ENCODE measurements around the gene LBP.
A peak's percentile ranks its signal among the peaks of the same experiment; 100 is the strongest.

The LBP gene

GRCh38 chr20:38304845-38305447, 41.3 kb upstream of the LBP start:
- no peak overlapping the region for H3K9ac ChIP-seq (ENCODE audit: low read depth, low read length, poor library complexity)
- H2BK5ac ChIP-seq (ENCODE audit: low read length) = no peak overlapping the region
- H2BK120ac ChIP-seq (ENCODE audit: low read depth, low read length) = no peak overlapping the region
- H3K9me3 ChIP-seq (replicated peaks in 1 of 2; ENCODE audit: control insufficient read depth in 2 of 2, insufficient read depth in 1 of 2, low read depth in 1 of 2, low read length in 2 of 2) = no peaks in the 10 kb centered on the region
- no peak overlapping the region for H3K23ac ChIP-seq (ENCODE audit: low read depth, low read length, poor library complexity)
- WGBS, 2 donors (ENCODE audit: extremely low coverage in 2 of 2, insufficient read length in 2 of 2, insufficient replicate concordance in 1 of 2) = no CpG with 5 or more reads among the region's 8 CpGs
- H3K27ac ChIP-seq (replicated peaks; ENCODE audit: low read length) = no peak overlapping the region
- no peak overlapping the region for H4K91ac ChIP-seq (ENCODE audit: low read depth, low read length, poor library complexity)
- H2AK5ac ChIP-seq (ENCODE audit: low read depth, low read length) = no peak overlapping the region
- H3K4me2 ChIP-seq (ENCODE audit: insufficient read depth, low read length, poor library complexity, severe bottlenecking) = no peak overlapping the region
- H3K14ac ChIP-seq (ENCODE audit: low read length) = no peak overlapping the region
- H3K18ac ChIP-seq (ENCODE audit: low read length) = no peak overlapping the region
- no peaks in the 10 kb centered on the region for H3K36me3 ChIP-seq (replicated peaks in 1 of 2; ENCODE audit: control insufficient read depth in 2 of 2, insufficient read depth in 2 of 2, low read length in 2 of 2)
- H3K4me3 ChIP-seq (ENCODE audit: low read length in 2 of 2) = no peak overlapping the region
- no peak overlapping the region for H4K8ac ChIP-seq (ENCODE audit: low read depth, low read length)
- H3K4ac ChIP-seq (ENCODE audit: low read length) = no peak overlapping the region
- H2AFZ ChIP-seq (ENCODE audit: low read length) = no peak overlapping the region
- H2BK15ac ChIP-seq (ENCODE audit: low read length) = no peak overlapping the region
- no peaks in the 10 kb centered on the region for H3K79me1 ChIP-seq (ENCODE audit: low read depth, low read length)
- H2BK12ac ChIP-seq (ENCODE audit: low read length) = no peak overlapping the region
- no peak for DNase-seq (ENCODE audit: low spot score)
- H3K4me1 ChIP-seq (ENCODE audit: control insufficient read depth in 2 of 2, insufficient read depth in 1 of 2, low read depth in 1 of 2, low read length in 2 of 2) = peaks cover 2% of the 10 kb centered on the region in 2 donors
- H3K27me3 ChIP-seq (ENCODE audit: control insufficient read depth in 3 of 3, insufficient read depth in 3 of 3, low read depth in 1 of 3, low read length in 3 of 3) = peaks cover 0 to 24% (median 0%) of the 10 kb centered on the region in 3 experiments

GRCh38 chr20:38305541-38305940, 40.7 kb upstream of the LBP start:
- Histone ChIP-seq H3K9ac (ENCODE audit: low read depth, low read length, poor library complexity) (no peak overlapping the region), H3K4me3 (ENCODE audit: low read length in 2 of 2) (no peak overlapping the region), H3K14ac (ENCODE audit: low read length) (no peak overlapping the region), H3K4me2 (ENCODE audit: insufficient read depth, low read length, poor library complexity, severe bottlenecking) (no peak overlapping the region), H3K23ac (ENCODE audit: low read depth, low read length, poor library complexity) (no peak overlapping the region), H2BK15ac (ENCODE audit: low read length) (no peak overlapping the region), H2BK5ac (ENCODE audit: low read length) (no peak overlapping the region), H3K27me3 (ENCODE audit: control insufficient read depth in 3 of 3, insufficient read depth in 3 of 3, low read depth in 1 of 3, low read length in 3 of 3) (peaks cover 0 to 22% (median 0%) of the 10 kb centered on the region in 3 experiments), H3K79me1 (ENCODE audit: low read depth, low read length) (no peaks in the 10 kb centered on the region), H3K27ac (replicated peaks; ENCODE audit: low read length) (no peak overlapping the region), H3K18ac (ENCODE audit: low read length) (no peak overlapping the region), H2BK12ac (ENCODE audit: low read length) (no peak overlapping the region), H2BK120ac (ENCODE audit: low read depth, low read length) (no peak overlapping the region), H2AK5ac (ENCODE audit: low read depth, low read length) (no peak overlapping the region), H4K91ac (ENCODE audit: low read depth, low read length, poor library complexity) (no peak overlapping the region), H2AFZ (ENCODE audit: low read length) (no peak overlapping the region), H3K4ac (ENCODE audit: low read length) (no peak overlapping the region), H3K36me3 (replicated peaks in 1 of 2; ENCODE audit: control insufficient read depth in 2 of 2, insufficient read depth in 2 of 2, low read length in 2 of 2) (no peaks in the 10 kb centered on the region), H3K9me3 (replicated peaks in 1 of 2; ENCODE audit: control insufficient read depth in 2 of 2, insufficient read depth in 1 of 2, low read depth in 1 of 2, low read length in 2 of 2) (no peaks in the 10 kb centered on the region), H4K8ac (ENCODE audit: low read depth, low read length) (no peak overlapping the region), H3K4me1 (ENCODE audit: control insufficient read depth in 2 of 2, insufficient read depth in 1 of 2, low read depth in 1 of 2, low read length in 2 of 2) (peaks cover 2% of the 10 kb centered on the region in 2 donors)
- no CpG with 5 or more reads among the region's 4 CpGs for WGBS, 2 donors (ENCODE audit: extremely low coverage in 2 of 2, insufficient read length in 2 of 2, insufficient replicate concordance in 1 of 2)
- DNase-seq (ENCODE audit: low spot score) = no peak

DNA sequence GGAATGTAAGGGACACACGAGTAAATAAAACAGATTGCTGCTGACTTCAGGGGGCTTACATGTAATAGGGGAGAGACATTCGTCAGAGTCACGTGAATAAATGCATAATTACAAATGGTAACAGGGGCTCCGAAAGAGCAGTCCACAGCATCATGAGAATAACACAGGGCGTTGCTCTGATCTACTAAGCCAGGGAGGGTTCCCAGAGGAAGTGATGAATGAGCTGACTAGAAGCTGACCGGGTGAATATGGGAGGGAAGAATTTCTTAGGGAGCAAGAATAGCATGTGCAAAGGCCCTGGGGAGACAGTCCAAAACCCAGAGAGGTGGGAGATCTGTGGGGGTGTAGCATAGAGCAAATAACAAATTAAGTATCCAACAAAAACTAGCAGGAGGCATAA, 39.9 kb upstream of the LBP start:
- Histone ChIP-seq H3K27ac (replicated peaks; ENCODE audit: low read length) (no peak overlapping the region), H2AFZ (ENCODE audit: low read length) (no peak overlapping the region), H2BK120ac (ENCODE audit: low read depth, low read length) (no peak overlapping the region), H3K14ac (ENCODE audit: low read length) (no peak overlapping the region), H3K36me3 (replicated peaks in 1 of 2; ENCODE audit: control insufficient read depth in 2 of 2, insufficient read depth in 2 of 2, low read length in 2 of 2) (no peaks in the 10 kb centered on the region), H3K4me3 (ENCODE audit: low read length in 2 of 2) (peak overlapping the region in 1 of 2 donors; percentile 38), H3K79me1 (ENCODE audit: low read depth, low read length) (no peaks in the 10 kb centered on the region), H2BK12ac (ENCODE audit: low read length) (no peak overlapping the region), H4K8ac (ENCODE audit: low read depth, low read length) (no peak overlapping the region), H3K18ac (ENCODE audit: low read length) (no peak overlapping the region), H3K9ac (ENCODE audit: low read depth, low read length, poor library complexity) (no peak overlapping the region), H4K91ac (ENCODE audit: low read depth, low read length, poor library complexity) (no peak overlapping the region), H3K9me3 (replicated peaks in 1 of 2; ENCODE audit: control insufficient read depth in 2 of 2, insufficient read depth in 1 of 2, low read depth in 1 of 2, low read length in 2 of 2) (no peaks in the 10 kb centered on the region), H3K27me3 (ENCODE audit: control insufficient read depth in 3 of 3, insufficient read depth in 3 of 3, low read depth in 1 of 3, low read length in 3 of 3) (peaks cover 0 to 21% (median 0%) of the 10 kb centered on the region in 3 experiments), H2BK5ac (ENCODE audit: low read length) (no peak overlapping the region), H3K4ac (ENCODE audit: low read length) (no peak overlapping the region), H3K4me2 (ENCODE audit: insufficient read depth, low read length, poor library complexity, severe bottlenecking) (no peak overlapping the region), H3K23ac (ENCODE audit: low read depth, low read length, poor library complexity) (no peak overlapping the region), H3K4me1 (ENCODE audit: control insufficient read depth in 2 of 2, insufficient read depth in 1 of 2, low read depth in 1 of 2, low read length in 2 of 2) (peaks cover 2% of the 10 kb centered on the region in 2 donors), H2AK5ac (ENCODE audit: low read depth, low read length) (no peak overlapping the region), H2BK15ac (ENCODE audit: low read length) (no peak overlapping the region)
- WGBS, 2 donors (ENCODE audit: extremely low coverage in 2 of 2, insufficient read length in 2 of 2, insufficient replicate concordance in 1 of 2) = no CpG with 5 or more reads among the region's 6 CpGs
- DNase-seq (ENCODE audit: low spot score) = no peak

DNA sequence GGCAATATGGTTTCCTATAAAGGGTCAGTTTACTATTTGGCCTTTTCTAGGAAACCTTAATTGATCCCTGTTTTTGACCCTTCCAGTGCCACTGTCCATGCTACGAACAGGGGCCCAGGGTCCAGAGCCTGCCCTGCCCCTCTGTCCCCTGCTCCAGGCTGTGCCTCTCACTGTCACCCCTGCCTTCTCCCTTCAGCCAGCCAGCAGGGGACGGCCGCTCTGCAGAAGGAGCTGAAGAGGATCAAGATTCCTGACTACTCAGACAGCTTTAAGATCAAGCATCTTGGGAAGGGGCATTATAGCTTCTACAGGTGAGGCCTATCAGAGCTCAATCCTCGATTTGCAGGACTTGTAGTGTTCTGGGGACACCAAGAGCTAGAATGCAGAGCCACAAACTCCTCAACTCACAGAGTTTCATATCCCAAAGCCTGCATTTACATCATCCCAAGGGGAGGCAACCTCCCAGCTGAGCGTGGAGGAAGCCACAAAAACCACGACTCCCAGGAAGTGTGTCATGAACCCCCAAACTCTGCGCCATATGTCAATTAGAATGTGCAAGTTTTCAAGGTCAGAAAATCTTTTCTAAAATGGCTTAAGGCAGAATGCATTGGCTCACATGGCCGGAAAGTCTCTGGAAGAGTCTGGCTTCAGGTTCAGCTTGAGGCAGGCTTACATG, 38.8 kb upstream of the LBP start:
- no CpG with 5 or more reads among the region's 8 CpGs for WGBS, 2 donors (ENCODE audit: extremely low coverage in 2 of 2, insufficient read length in 2 of 2, insufficient replicate concordance in 1 of 2)

More for the DNA sequence above, 38.8 kb upstream of the LBP start:
- H3K36me3 ChIP-seq (replicated peaks in 1 of 2; ENCODE audit: control insufficient read depth in 2 of 2, insufficient read depth in 2 of 2, low read length in 2 of 2) = no peaks in the 10 kb centered on the region
- no peak overlapping the region for H3K4me3 ChIP-seq (ENCODE audit: low read length in 2 of 2)
- H3K18ac ChIP-seq (ENCODE audit: low read length) = no peak overlapping the region
- H3K4me2 ChIP-seq (ENCODE audit: insufficient read depth, low read length, poor library complexity, severe bottlenecking) = no peak overlapping the region
- no peak overlapping the region for H4K91ac ChIP-seq (ENCODE audit: low read depth, low read length, poor library complexity)
- H2AK5ac ChIP-seq (ENCODE audit: low read depth, low read length) = no peak overlapping the region
- peaks cover 2 to 5% of the 10 kb centered on the region in 2 donors for H3K4me1 ChIP-seq (ENCODE audit: control insufficient read depth in 2 of 2, insufficient read depth in 1 of 2, low read depth in 1 of 2, low read length in 2 of 2)
- H3K79me1 ChIP-seq (ENCODE audit: low read depth, low read length) = no peaks in the 10 kb centered on the region
- H3K27me3 ChIP-seq (ENCODE audit: control insufficient read depth in 3 of 3, insufficient read depth in 3 of 3, low read depth in 1 of 3, low read length in 3 of 3) = peaks cover 0 to 22% (median 0%) of the 10 kb centered on the region in 3 experiments
- H3K9ac ChIP-seq (ENCODE audit: low read depth, low read length, poor library complexity) = no peak overlapping the region
- no peak overlapping the region for H2BK5ac ChIP-seq (ENCODE audit: low read length)
- H3K14ac ChIP-seq (ENCODE audit: low read length) = no peak overlapping the region
- H3K23ac ChIP-seq (ENCODE audit: low read depth, low read length, poor library complexity) = no peak overlapping the region
- DNase-seq (ENCODE audit: low spot score) = no peak
- no peak overlapping the region for H3K27ac ChIP-seq (replicated peaks; ENCODE audit: low read length)
- H3K4ac ChIP-seq (ENCODE audit: low read length) = no peak overlapping the region
- no peaks in the 10 kb centered on the region for H3K9me3 ChIP-seq (replicated peaks in 1 of 2; ENCODE audit: control insufficient read depth in 2 of 2, insufficient read depth in 1 of 2, low read depth in 1 of 2, low read length in 2 of 2)
- no peak overlapping the region for H2AFZ ChIP-seq (ENCODE audit: low read length)
- H2BK12ac ChIP-seq (ENCODE audit: low read length) = no peak overlapping the region
- H2BK15ac ChIP-seq (ENCODE audit: low read length) = no peak overlapping the region
- no peak overlapping the region for H2BK120ac ChIP-seq (ENCODE audit: low read depth, low read length)
- no peak overlapping the region for H4K8ac ChIP-seq (ENCODE audit: low read depth, low read length)
